ENCODE data around the gene GLT8D2. TPM values are rescaled to one million over a fixed set of nuclear protein-coding genes. Genes with fewer than 3 reads are reported as not detected.

GLT8D2 gene
- total RNA-seq, 4 donors from 2014 or later: 4.1 to 10.2 (median 6.5) TPM

- TF ChIP-seq CTCF (IDR thresholded peaks at IDR 0.05; ENCODE audit: low read depth): no peak
These were observed 52.6 kb downstream of the GLT8D2 start for GRCh38 chr12:103997286-103997900.

- TF ChIP-seq CTCF (IDR thresholded peaks at IDR 0.05; ENCODE audit: low read depth): no peak
These were observed 53.4 kb downstream of the GLT8D2 start for GRCh38 chr12:103996595-103996994.

GRCh38 chr12:103994235-103994634 lies 55.8 kb downstream of the GLT8D2 start:
- no peak for TF ChIP-seq CTCF (IDR thresholded peaks at IDR 0.05; ENCODE audit: low read depth)

GRCh38 chr12:103986829-103987228 lies 63.2 kb downstream of the GLT8D2 start:
- no peak for TF ChIP-seq CTCF (IDR thresholded peaks at IDR 0.05; ENCODE audit: low read depth)

GRCh38 chr12:103978384-103978982 lies 71.5 kb downstream of the GLT8D2 start:
- TF ChIP-seq CTCF (IDR thresholded peaks at IDR 0.05; ENCODE audit: low read depth): no peak

GRCh38 chr12:103975368-103975767 lies 74.6 kb downstream of the GLT8D2 start:
- TF ChIP-seq CTCF (IDR thresholded peaks at IDR 0.05; ENCODE audit: low read depth): no peak

- TF ChIP-seq CTCF (IDR thresholded peaks at IDR 0.05; ENCODE audit: low read depth): no peak
These were observed 76.1 kb downstream of the GLT8D2 start for GRCh38 chr12:103973909-103974308.
